GM12891 (cell line): ENCODE data around the gene SETBP1.

Experiments
- DNase-seq: peaks from one replicate; pipeline ENCODE4 v3.0.0; 2011; ENCODE audit warnings: low spot score; ENCODE audit not compliant: insufficient read length
- FAIRE-seq: peaks from 2 replicates; lab custom pipeline; 2011; peaks lifted over from hg19 to GRCh38; lab: Jason Lieb, UNC
- PAX5 ChIP-seq: IDR thresholded peaks from 2 replicates; pipeline ENCODE4 v1.6.1; 2011; ENCODE audit warnings: low read length, moderate library complexity, mild to moderate bottlenecking; ENCODE audit not compliant: insufficient read depth, severe bottlenecking
- POLR2A ChIP-seq: IDR thresholded peaks from 2 replicates; pipeline ENCODE4 v1.6.1; 2011; ENCODE audit warnings: low read depth, low read length, control low read depth
- POLR2AphosphoS5 ChIP-seq: IDR thresholded peaks from 2 replicates; pipeline ENCODE4 v1.6.1; 2011; ENCODE audit warnings: low read depth, low read length, control low read depth
- POU2F2 ChIP-seq: IDR thresholded peaks from 2 replicates; pipeline ENCODE4 v1.6.1; 2011; ENCODE audit warnings: low read depth, mild to moderate bottlenecking, control low read depth, low read length, moderate library complexity
- SPI1 ChIP-seq: IDR thresholded peaks from 2 replicates; pipeline ENCODE4 v1.6.1; 2011; ENCODE audit warnings: low read depth, low read length, control low read depth
- TAF1 ChIP-seq: IDR thresholded peaks from 2 replicates; pipeline ENCODE4 v1.6.1; 2011; ENCODE audit warnings: low read depth, low read length, control low read depth

SETBP1 gene

DNA sequence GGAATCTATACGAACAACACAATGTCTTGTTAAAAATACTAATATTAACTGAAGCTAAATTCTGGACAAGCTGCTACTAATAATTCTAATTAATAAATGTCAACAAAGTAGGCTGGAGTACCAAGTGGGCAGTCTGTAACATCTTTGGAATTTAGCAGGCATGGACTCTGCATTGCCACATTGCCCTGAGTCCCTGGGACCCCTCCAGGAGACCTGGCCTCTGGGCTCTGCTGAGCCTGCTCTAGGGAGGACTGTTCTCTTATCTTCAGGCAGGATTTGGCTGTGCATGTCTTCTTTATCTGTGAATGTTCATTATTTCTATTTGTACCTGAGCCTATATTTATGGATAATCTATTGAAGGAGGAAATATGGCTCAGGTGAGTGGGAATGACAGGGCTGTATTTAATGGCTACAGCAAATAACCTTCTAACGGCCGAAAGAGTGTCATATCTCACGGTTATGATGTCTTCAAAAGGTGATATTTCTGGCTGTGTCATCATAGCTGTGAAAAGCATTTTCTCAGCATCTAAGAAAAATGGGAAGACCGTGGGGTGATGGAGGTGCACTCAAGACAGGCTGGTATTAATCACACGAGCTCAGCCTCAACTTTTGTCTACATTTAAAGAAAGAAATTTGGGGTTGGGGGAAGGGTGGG, 28.6 kb upstream of the SETBP1 start:
- TF ChIP-seq POLR2A = no peak
- no peak for TF ChIP-seq TAF1
- no peak for TF ChIP-seq SPI1
- no peak for TF ChIP-seq POU2F2
- TF ChIP-seq POLR2AphosphoS5 = no peak
- no peak for TF ChIP-seq PAX5
- no peak for FAIRE-seq
- DNase-seq = no peak

DNA sequence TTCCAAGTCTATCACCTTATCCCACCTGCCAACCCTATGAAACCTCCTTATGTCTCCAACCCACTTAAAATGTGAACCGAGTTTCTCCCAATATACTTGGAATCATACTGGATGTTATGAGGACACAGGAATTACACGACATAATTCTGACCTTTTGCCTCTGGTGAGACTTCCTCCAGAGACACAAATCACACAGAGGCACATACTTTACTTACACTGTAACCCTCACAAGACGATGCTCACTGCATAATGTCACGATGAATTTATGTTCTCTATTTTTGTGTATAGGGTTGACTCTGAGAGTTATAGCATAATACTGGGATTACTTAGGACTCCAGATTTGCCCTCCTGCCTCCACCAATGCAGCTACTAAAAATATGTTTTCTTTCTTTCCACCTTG, 28.0 kb upstream of the SETBP1 start:
- DNase-seq = no peak
- peak; percentile 72 for FAIRE-seq
- TF ChIP-seq TAF1 (no peak), POLR2AphosphoS5 (no peak), PAX5 (no peak), SPI1 (no peak), POLR2A (no peak), POU2F2 (no peak)

DNA sequence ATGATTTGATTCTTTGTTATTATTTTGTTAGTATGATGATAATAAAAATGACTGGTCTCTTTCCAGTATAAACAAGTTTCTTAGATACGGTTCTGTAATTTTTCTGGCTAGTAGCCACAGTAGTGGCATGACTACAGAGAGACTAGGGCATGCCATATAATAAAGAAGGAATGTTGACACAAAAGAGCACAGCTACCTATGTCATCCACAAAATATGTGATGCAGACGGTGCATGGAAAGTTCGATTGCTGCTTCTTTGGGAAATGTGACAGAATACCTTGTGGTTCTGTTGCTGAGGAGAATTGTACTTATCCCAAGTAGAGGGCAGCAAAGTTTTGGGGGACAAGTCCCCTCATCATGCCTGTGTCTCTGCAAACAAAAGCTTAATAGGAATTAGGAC, 26.1 kb upstream of the SETBP1 start:
- TF ChIP-seq SPI1 = no peak
- no peak for FAIRE-seq

GRCh38 chr18:44655435-44655834, 25.3 kb upstream of the SETBP1 start:
- FAIRE-seq = no peak
- no peak for DNase-seq
- TF ChIP-seq PAX5 (no peak), SPI1 (no peak), POLR2A (no peak), POLR2AphosphoS5 (no peak)

More for the DNA sequence above, 26.1 kb upstream of the SETBP1 start:
- DNase-seq = no peak

DNA sequence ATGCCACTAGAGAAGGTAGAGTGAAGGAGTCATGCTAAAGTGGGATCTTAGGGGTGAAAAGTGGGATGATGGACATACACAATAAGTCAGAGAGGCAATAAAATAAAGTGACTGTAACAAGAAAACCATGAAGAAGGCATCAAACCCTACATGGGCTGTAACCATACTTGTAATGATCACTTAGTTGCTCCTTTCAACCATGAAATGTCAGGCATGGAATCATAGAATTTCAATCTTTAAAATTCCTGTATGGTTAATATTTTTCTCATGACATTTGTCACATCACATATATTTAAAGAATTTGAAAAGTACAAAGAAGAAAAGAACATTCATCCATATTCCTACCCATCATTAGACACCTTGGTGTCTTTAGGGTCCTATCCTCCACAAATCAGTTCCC, 20.9 kb upstream of the SETBP1 start:
- DNase-seq (no peak), FAIRE-seq (no peak)
- TF ChIP-seq POLR2AphosphoS5 (no peak), TAF1 (no peak), POU2F2 (no peak)

DNA sequence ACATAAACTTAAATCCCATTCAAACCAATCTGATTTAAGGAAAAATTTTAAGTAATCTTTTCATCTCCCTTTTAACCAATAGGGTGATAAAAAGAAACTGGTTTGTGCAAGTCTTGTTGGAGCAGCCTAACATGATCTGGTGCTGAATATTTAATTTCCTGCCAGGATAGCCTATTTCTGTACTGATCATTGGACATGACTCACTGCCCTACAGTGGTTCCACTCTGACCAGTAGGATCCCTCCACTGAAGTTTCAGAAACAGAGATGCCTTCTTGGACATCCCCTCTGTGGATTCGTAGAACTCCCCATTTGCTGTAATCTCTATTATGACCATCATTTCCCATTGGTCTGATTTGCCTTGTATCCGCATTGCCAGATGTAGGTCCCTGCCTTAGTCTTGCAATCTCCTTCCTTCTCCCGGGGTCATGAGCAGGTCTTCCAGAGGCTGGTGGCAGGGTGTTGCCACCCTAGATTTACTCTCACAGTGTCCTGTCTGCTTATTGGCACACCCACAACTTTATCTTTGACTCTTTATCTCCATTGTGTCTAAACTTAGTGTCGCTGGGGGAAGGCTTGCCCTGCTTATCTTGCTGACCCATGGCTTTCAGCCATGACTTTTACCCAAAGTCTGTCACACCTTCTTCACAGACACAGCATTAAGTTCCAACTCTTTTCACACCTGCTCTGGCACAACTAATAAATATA, 12.3 kb upstream of the SETBP1 start:
- FAIRE-seq = peak; percentile 50
- no peak for DNase-seq
- TF ChIP-seq POLR2A = no peak
- no peak for TF ChIP-seq SPI1
- no peak for TF ChIP-seq POLR2AphosphoS5
- TF ChIP-seq POU2F2 = no peak
- no peak for TF ChIP-seq TAF1
- no peak for TF ChIP-seq PAX5

GRCh38 chr18:44671914-44672313, 8.8 kb upstream of the SETBP1 start:
- FAIRE-seq (no peak), DNase-seq (no peak)
- TF ChIP-seq TAF1 (no peak), POLR2AphosphoS5 (no peak), PAX5 (no peak), SPI1 (no peak), POU2F2 (no peak), POLR2A (no peak)

DNA sequence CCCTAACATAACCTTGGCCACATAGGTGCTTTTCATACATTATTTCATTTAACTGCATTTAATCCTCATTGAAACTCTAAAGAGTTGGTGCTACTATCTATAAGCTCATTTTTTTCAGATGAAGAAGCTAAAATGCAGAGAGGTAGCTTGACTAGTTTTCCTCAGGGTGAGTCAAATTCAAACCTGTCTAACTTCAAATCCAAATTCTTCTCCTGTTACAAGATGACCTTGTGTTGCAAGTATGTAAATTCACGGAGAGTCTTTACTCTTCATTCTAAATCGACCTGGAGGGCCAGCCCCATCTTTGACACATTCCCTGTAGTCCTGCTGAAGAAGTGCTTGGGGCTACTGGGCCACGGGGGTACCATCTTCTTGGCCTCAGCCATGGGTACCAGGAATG, 8.2 kb upstream of the SETBP1 start:
- no peak for FAIRE-seq
- no peak for DNase-seq
- TF ChIP-seq SPI1 = no peak
- no peak for TF ChIP-seq PAX5
- no peak for TF ChIP-seq POLR2A
- no peak for TF ChIP-seq TAF1
- TF ChIP-seq POLR2AphosphoS5 = no peak
- no peak for TF ChIP-seq POU2F2

GRCh38 chr18:44673256-44673880, 7.3 kb upstream of the SETBP1 start:
- FAIRE-seq (no peak), DNase-seq (no peak)
- TF ChIP-seq SPI1 (no peak), POU2F2 (no peak), POLR2A (no peak), TAF1 (no peak), PAX5 (no peak), POLR2AphosphoS5 (no peak)

GRCh38 chr18:44677933-44678332, 2.8 kb upstream of the SETBP1 start:
- no peak for FAIRE-seq
- TF ChIP-seq SPI1 = no peak
- no peak for TF ChIP-seq POU2F2
- no peak for TF ChIP-seq POLR2A
- TF ChIP-seq POLR2AphosphoS5 = no peak
- DNase-seq = no peak

- DNase-seq (no peak), FAIRE-seq (no peak)
- TF ChIP-seq POLR2AphosphoS5 (no peak), POU2F2 (no peak), PAX5 (no peak), POLR2A (no peak), TAF1 (no peak), SPI1 (no peak)
Measured at GRCh38 chr18:44678725-44679055, 2.0 kb upstream of the SETBP1 start.
